GM19240 (cell line): ENCODE results near the gene PRICKLE4.

Experiments
- DNase-seq: peaks from one replicate; pipeline ENCODE4 v3.0.0; 2011; ENCODE audit warnings: low spot score; ENCODE audit not compliant: insufficient read length

Gene PRICKLE4

GRCh38 chr6:41836660-41837052, 56.1 kb downstream of the PRICKLE4 start:
- no peak for DNase-seq
